WTC11 (cell line): Measurements from ENCODE around the gene UHRF1. TPM values are rescaled to one million over a fixed set of nuclear protein-coding genes. Genes with fewer than 3 reads are reported as not detected.
A peak's percentile ranks its signal among the peaks of the same experiment; 100 is the strongest.

Source experiments
- ATAC-seq: fragments of 200-7000 bp; cut with Tn5 transposase; 2 replicates; pipeline ENCODE4 v1.10.0; 2021; ENCODE audit warnings: mild to moderate bottlenecking, moderate library complexity
- CTCF ChIA-PET: fragments of 300-600 bp; sonication (Branson Sonifier 250); formaldehyde crosslinking; loops from one replicate; lab custom pipeline; 2021; ENCODE audit warnings: antibody characterized with exemption; lab: Charles Lee
- POLR2A ChIA-PET: fragments of 350-600 bp; sonication (Branson Sonifier 250); formaldehyde crosslinking; loops from one replicate; lab custom pipeline; 2021; ENCODE audit warnings: antibody characterized with exemption; lab: Charles Lee
- DNase-seq: peaks from one replicate; pipeline ENCODE4 v3.0.0; 2021; ENCODE audit warnings: low spot score
- H3K27ac Mint-ChIP-seq: 2 replicates; pipeline ENCODE4 v1.8.0; 2021; ENCODE audit warnings: mixed read lengths
- H3K27me3 Mint-ChIP-seq: 2 replicates; pipeline ENCODE4 v1.8.0; 2021; ENCODE audit warnings: low read depth, mild to moderate bottlenecking, moderate library complexity, mixed read lengths
- H3K36me3 Mint-ChIP-seq: 2 replicates; pipeline ENCODE4 v1.8.0; 2021; ENCODE audit warnings: mixed read lengths
- H3K4me1 Mint-ChIP-seq: 2 replicates; pipeline ENCODE4 v1.8.0; 2022; ENCODE audit warnings: mixed read lengths
- H3K4me3 Mint-ChIP-seq: 2 replicates; pipeline ENCODE4 v1.8.0; 2021; ENCODE audit warnings: mild to moderate bottlenecking, moderate library complexity, mixed read lengths
- H3K9me3 Mint-ChIP-seq: 2 replicates; pipeline ENCODE4 v1.8.0; 2021; ENCODE audit warnings: mixed read lengths
- ATF1 ChIP-seq: sonication (generic); formaldehyde crosslinking; IDR thresholded peaks from 2 replicates; pipeline ENCODE4 v1.8.1; 2023; ENCODE audit warnings: mild to moderate bottlenecking, moderate library complexity, missing genetic modification reagents
- GRHL2 ChIP-seq: fragments of 250-450 bp; sonication (Bioruptor Pico); IDR thresholded peaks from 2 replicates; pipeline ENCODE4 v1.8.0; 2022; ENCODE audit warnings: mild to moderate bottlenecking, moderate library complexity; ENCODE audit not compliant: insufficient replicate concordance, severe bottlenecking
- JAZF1 ChIP-seq: fragments of 250-450 bp; sonication (Bioruptor Pico); IDR thresholded peaks from 2 replicates; pipeline ENCODE4 v1.9.0; 2021; ENCODE audit warnings: moderate library complexity, mild to moderate bottlenecking, inconsistent platforms
- KAT7 ChIP-seq: sonication (generic); formaldehyde crosslinking; IDR thresholded peaks from 2 replicates; pipeline ENCODE4 v1.8.1; 2023; ENCODE audit warnings: missing genetic modification reagents, mild to moderate bottlenecking, borderline replicate concordance
- NFYB ChIP-seq: sonication (generic); formaldehyde crosslinking; conservative IDR thresholded peaks from 2 replicates; pipeline ENCODE4 v1.8.0; 2022; ENCODE audit warnings: low read depth, missing genetic modification reagents
- NR1H2 ChIP-seq: sonication (generic); formaldehyde crosslinking; IDR thresholded peaks from 2 replicates; pipeline ENCODE4 v1.9.0; 2021; ENCODE audit warnings: mild to moderate bottlenecking, moderate library complexity, missing genetic modification reagents
- SOX15 ChIP-seq: fragments of 250-450 bp; sonication (Bioruptor Pico); IDR thresholded peaks from 2 replicates; pipeline ENCODE4 v1.9.0; 2021; ENCODE audit warnings: mild to moderate bottlenecking
- ZNF138 ChIP-seq: sonication (generic); formaldehyde crosslinking; conservative IDR thresholded peaks from 2 replicates; pipeline ENCODE4 v1.8.1; 2022; ENCODE audit warnings: mild to moderate bottlenecking, moderate library complexity, missing genetic modification reagents
- ZNF263 ChIP-seq: sonication (generic); formaldehyde crosslinking; IDR thresholded peaks from 2 replicates; pipeline ENCODE4 v1.8.1; 2022; ENCODE audit warnings: low read depth, mild to moderate bottlenecking, moderate library complexity, missing genetic modification reagents
- ZNF317 ChIP-seq: sonication (generic); formaldehyde crosslinking; IDR thresholded peaks from 2 replicates; pipeline ENCODE4 v1.8.1; 2023; ENCODE audit warnings: low read depth, mild to moderate bottlenecking, moderate library complexity, missing genetic modification reagents, borderline replicate concordance
- ZNF396 ChIP-seq: fragments of 250-450 bp; sonication (Bioruptor Pico); IDR thresholded peaks from 2 replicates; pipeline ENCODE4 v1.8.0; 2021; ENCODE audit warnings: mild to moderate bottlenecking, moderate library complexity, borderline replicate concordance
- ZNF423 ChIP-seq: fragments of 250-450 bp; sonication (Bioruptor Pico); IDR thresholded peaks from 2 replicates; pipeline ENCODE4 v2.1.2; 2022; ENCODE audit warnings: mild to moderate bottlenecking, moderate library complexity
- ZNF671 ChIP-seq: fragments of 250-450 bp; sonication (Bioruptor Pico); IDR thresholded peaks from 2 replicates; pipeline ENCODE4 v1.8.0; 2021; ENCODE audit warnings: mild to moderate bottlenecking
- total RNA-seq: library from RNA; stranded (reverse); gene quantifications from 3 replicates; pipeline ENCODE4 v1.2.3, GENCODE V29; 2021
- TF ChIP-seq, protein P1 (sequence below): sonication (generic); formaldehyde crosslinking; IDR thresholded peaks from 2 replicates; pipeline ENCODE4 v1.8.0; 2022; ENCODE audit warnings: mild to moderate bottlenecking, missing genetic modification reagents
- TF ChIP-seq, protein P2 (sequence below): sonication (generic); formaldehyde crosslinking; IDR thresholded peaks from 2 replicates; pipeline ENCODE4 v1.8.1; 2022; ENCODE audit warnings: low read depth, missing genetic modification reagents, borderline replicate concordance
- TF ChIP-seq, protein P3 (sequence below): fragments of 250-450 bp; sonication (Bioruptor Pico); IDR thresholded peaks from 2 replicates; pipeline ENCODE4 v1.8.0; 2021; ENCODE audit warnings: mild to moderate bottlenecking
- TF ChIP-seq, protein P4 (sequence below): sonication (generic); formaldehyde crosslinking; IDR thresholded peaks from 2 replicates; pipeline ENCODE4 v1.8.1; 2023; ENCODE audit warnings: mild to moderate bottlenecking, missing genetic modification reagents
- TF ChIP-seq, protein P5 (sequence below): fragments of 200-600 bp; IDR thresholded peaks from 2 replicates; pipeline ENCODE4 v1.8.0; 2022; ENCODE audit warnings: antibody characterized with exemption
- TF ChIP-seq, protein P6 (sequence below): fragments of 250-450 bp; sonication (Bioruptor Pico); IDR thresholded peaks from 2 replicates; pipeline ENCODE4 v1.9.0; 2021; ENCODE audit warnings: mild to moderate bottlenecking, borderline replicate concordance

Gene UHRF1
- total RNA-seq, 1 experiment from 2014 or later, result 42.5 TPM

DNA sequence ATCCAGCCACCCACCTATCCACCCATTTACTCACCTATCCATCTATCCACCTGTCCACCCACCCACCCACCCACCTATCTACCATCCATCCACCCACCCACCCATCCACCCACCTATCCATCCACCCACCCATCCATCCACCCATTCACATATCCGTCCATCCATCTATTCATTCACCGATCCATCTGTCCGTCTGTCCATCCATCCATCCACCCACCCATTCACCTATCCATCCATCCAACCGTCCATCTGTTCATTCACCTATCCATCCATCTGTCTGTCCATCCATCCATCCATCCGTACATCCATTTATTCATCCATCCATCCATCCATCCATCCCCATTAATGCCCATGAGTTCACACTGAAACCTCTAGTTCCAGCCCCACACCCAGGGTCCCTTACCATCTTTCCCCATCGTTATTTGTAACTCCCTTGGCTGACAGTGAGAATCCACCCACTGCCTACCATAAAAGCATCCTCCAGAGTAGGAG, 90.9 kb downstream of the UHRF1 start (continued):
- TF ChIP-seq, protein P1, sequence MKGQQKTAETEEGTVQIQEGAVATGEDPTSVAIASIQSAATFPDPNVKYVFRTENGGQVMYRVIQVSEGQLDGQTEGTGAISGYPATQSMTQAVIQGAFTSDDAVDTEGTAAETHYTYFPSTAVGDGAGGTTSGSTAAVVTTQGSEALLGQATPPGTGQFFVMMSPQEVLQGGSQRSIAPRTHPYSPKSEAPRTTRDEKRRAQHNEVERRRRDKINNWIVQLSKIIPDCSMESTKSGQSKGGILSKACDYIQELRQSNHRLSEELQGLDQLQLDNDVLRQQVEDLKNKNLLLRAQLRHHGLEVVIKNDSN, result no peak
- TF ChIP-seq, protein P2, sequence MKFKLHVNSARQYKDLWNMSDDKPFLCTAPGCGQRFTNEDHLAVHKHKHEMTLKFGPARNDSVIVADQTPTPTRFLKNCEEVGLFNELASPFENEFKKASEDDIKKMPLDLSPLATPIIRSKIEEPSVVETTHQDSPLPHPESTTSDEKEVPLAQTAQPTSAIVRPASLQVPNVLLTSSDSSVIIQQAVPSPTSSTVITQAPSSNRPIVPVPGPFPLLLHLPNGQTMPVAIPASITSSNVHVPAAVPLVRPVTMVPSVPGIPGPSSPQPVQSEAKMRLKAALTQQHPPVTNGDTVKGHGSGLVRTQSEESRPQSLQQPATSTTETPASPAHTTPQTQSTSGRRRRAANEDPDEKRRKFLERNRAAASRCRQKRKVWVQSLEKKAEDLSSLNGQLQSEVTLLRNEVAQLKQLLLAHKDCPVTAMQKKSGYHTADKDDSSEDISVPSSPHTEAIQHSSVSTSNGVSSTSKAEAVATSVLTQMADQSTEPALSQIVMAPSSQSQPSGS (CRISPR knock-in tag), result no peak
- no peak for TF ChIP-seq SOX15 (CRISPR knock-in tag)
- no peak for TF ChIP-seq ZNF396
- no peak for TF ChIP-seq ZNF138
- TF ChIP-seq, protein P3, sequence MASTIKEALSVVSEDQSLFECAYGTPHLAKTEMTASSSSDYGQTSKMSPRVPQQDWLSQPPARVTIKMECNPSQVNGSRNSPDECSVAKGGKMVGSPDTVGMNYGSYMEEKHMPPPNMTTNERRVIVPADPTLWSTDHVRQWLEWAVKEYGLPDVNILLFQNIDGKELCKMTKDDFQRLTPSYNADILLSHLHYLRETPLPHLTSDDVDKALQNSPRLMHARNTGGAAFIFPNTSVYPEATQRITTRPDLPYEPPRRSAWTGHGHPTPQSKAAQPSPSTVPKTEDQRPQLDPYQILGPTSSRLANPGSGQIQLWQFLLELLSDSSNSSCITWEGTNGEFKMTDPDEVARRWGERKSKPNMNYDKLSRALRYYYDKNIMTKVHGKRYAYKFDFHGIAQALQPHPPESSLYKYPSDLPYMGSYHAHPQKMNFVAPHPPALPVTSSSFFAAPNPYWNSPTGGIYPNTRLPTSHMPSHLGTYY (CRISPR knock-in tag), result no peak
- no peak for TF ChIP-seq NFYB (CRISPR knock-in tag)
- TF ChIP-seq, protein P4, sequence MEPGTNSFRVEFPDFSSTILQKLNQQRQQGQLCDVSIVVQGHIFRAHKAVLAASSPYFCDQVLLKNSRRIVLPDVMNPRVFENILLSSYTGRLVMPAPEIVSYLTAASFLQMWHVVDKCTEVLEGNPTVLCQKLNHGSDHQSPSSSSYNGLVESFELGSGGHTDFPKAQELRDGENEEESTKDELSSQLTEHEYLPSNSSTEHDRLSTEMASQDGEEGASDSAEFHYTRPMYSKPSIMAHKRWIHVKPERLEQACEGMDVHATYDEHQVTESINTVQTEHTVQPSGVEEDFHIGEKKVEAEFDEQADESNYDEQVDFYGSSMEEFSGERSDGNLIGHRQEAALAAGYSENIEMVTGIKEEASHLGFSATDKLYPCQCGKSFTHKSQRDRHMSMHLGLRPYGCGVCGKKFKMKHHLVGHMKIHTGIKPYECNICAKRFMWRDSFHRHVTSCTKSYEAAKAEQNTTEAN (CRISPR knock-in tag), result no peak
- TF ChIP-seq ZNF671 (CRISPR knock-in tag), result no peak
- no peak for TF ChIP-seq GRHL2 (CRISPR knock-in tag)
- TF ChIP-seq ATF1 (CRISPR knock-in tag), result no peak

DNA sequence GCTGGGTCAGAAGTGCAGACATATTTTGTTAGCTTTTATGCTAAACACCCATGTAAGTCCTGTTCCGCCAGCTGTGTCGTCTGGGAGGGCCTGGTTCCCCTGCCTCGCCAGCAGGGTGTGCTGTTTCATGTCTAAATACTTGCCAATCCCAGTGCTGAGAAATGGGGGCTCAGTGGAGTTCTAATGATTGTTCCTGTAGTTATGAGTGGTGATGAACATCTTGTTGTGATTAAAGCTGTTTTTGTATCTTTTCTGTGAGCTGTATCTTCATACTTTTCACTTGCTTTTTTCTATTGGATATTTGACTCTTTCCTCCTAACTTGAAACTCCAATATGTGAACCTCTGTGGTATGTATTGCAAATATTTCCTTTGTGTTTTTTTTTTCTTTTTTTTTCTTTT, 92.3 kb downstream of the UHRF1 start:
- POLR2A ChIA-PET, result no interaction called here
- no peak overlapping the region for H3K4me3 Mint-ChIP-seq
- peaks cover 3% of the 10 kb centered on the region; the same call in 1 of the 2 replicates for H3K4me1 Mint-ChIP-seq
- DNase-seq (peak; percentile 66), ATAC-seq (peak; percentile 78)
- no peaks in the 10 kb centered on the region; the same call in 1 of the 2 replicates for H3K36me3 Mint-ChIP-seq
- no peaks in the 10 kb centered on the region for H3K27me3 Mint-ChIP-seq
- no peaks in the 10 kb centered on the region for H3K9me3 Mint-ChIP-seq
- H3K27ac Mint-ChIP-seq, result 0 out of 2 replicates have a peak overlapping the region, but pooled peaks have one; percentile 43
- TF ChIP-seq ZNF423 (CRISPR knock-in tag) (no peak), KAT7 (CRISPR knock-in tag) (no peak), JAZF1 (CRISPR knock-in tag) (no peak), ZNF317 (CRISPR knock-in tag) (0 out of 2 replicates have a peak, but pooled peaks have one; percentile 40), ZNF263 (CRISPR knock-in tag) (no peak), NR1H2 (CRISPR knock-in tag) (no peak)
- TF ChIP-seq, protein P5, sequence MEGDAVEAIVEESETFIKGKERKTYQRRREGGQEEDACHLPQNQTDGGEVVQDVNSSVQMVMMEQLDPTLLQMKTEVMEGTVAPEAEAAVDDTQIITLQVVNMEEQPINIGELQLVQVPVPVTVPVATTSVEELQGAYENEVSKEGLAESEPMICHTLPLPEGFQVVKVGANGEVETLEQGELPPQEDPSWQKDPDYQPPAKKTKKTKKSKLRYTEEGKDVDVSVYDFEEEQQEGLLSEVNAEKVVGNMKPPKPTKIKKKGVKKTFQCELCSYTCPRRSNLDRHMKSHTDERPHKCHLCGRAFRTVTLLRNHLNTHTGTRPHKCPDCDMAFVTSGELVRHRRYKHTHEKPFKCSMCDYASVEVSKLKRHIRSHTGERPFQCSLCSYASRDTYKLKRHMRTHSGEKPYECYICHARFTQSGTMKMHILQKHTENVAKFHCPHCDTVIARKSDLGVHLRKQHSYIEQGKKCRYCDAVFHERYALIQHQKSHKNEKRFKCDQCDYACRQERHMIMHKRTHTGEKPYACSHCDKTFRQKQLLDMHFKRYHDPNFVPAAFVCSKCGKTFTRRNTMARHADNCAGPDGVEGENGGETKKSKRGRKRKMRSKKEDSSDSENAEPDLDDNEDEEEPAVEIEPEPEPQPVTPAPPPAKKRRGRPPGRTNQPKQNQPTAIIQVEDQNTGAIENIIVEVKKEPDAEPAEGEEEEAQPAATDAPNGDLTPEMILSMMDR, result peak; percentile 44
- TF ChIP-seq, protein P6, sequence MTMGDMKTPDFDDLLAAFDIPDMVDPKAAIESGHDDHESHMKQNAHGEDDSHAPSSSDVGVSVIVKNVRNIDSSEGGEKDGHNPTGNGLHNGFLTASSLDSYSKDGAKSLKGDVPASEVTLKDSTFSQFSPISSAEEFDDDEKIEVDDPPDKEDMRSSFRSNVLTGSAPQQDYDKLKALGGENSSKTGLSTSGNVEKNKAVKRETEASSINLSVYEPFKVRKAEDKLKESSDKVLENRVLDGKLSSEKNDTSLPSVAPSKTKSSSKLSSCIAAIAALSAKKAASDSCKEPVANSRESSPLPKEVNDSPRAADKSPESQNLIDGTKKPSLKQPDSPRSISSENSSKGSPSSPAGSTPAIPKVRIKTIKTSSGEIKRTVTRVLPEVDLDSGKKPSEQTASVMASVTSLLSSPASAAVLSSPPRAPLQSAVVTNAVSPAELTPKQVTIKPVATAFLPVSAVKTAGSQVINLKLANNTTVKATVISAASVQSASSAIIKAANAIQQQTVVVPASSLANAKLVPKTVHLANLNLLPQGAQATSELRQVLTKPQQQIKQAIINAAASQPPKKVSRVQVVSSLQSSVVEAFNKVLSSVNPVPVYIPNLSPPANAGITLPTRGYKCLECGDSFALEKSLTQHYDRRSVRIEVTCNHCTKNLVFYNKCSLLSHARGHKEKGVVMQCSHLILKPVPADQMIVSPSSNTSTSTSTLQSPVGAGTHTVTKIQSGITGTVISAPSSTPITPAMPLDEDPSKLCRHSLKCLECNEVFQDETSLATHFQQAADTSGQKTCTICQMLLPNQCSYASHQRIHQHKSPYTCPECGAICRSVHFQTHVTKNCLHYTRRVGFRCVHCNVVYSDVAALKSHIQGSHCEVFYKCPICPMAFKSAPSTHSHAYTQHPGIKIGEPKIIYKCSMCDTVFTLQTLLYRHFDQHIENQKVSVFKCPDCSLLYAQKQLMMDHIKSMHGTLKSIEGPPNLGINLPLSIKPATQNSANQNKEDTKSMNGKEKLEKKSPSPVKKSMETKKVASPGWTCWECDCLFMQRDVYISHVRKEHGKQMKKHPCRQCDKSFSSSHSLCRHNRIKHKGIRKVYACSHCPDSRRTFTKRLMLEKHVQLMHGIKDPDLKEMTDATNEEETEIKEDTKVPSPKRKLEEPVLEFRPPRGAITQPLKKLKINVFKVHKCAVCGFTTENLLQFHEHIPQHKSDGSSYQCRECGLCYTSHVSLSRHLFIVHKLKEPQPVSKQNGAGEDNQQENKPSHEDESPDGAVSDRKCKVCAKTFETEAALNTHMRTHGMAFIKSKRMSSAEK (CRISPR knock-in tag), result no peak
- CTCF ChIA-PET, result interaction anchor here (0.5 to 5.1 kb wide), 32 partner anchors 8 to 211 kb away, joined by 3 to 49 read pairs (median 4); partner anchors contain the start of gene KDM4B
